ENCODE measurements around the gene SIK2.

DNA sequence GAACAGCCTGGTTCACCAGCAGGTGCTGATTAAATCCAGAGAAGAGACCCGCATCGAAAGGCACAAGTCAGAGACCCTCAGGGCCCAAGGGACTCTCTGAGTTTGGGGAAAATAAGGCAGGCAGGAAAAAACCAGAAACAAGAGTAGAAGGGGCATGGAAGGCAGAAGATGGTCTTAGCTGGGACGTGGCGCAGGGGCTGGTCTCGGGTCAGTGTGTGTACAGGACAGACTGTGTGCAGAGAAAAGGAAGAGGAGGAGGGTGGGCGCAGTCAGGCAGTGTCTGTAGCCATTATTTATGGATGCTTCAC, 132.7 kb downstream of the SIK2 start:
- TF ChIP-seq, protein P1, sequence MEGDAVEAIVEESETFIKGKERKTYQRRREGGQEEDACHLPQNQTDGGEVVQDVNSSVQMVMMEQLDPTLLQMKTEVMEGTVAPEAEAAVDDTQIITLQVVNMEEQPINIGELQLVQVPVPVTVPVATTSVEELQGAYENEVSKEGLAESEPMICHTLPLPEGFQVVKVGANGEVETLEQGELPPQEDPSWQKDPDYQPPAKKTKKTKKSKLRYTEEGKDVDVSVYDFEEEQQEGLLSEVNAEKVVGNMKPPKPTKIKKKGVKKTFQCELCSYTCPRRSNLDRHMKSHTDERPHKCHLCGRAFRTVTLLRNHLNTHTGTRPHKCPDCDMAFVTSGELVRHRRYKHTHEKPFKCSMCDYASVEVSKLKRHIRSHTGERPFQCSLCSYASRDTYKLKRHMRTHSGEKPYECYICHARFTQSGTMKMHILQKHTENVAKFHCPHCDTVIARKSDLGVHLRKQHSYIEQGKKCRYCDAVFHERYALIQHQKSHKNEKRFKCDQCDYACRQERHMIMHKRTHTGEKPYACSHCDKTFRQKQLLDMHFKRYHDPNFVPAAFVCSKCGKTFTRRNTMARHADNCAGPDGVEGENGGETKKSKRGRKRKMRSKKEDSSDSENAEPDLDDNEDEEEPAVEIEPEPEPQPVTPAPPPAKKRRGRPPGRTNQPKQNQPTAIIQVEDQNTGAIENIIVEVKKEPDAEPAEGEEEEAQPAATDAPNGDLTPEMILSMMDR (IDR thresholded peaks at IDR 0.05; ENCODE audit: insufficient read depth, low read length), result no peak
- TF ChIP-seq POLR2AphosphoS5 (IDR thresholded peaks at IDR 0.05; ENCODE audit: low read depth), result no peak
- no peak for TF ChIP-seq GABPA (IDR thresholded peaks at IDR 0.05; ENCODE audit: low read depth)
- TF ChIP-seq SPI1 (IDR thresholded peaks at IDR 0.05; ENCODE audit: borderline replicate concordance, low read depth), result no peak
